HepG2 (cell line): ENCODE data around the gene IKBKE. TPM values are rescaled to one million over a fixed set of nuclear protein-coding genes. Genes with fewer than 3 reads are reported as not detected.

Experiments used
- ATAC-seq: fragments of 200-7000 bp; cut with Tn5 transposase; 3 replicates; pipeline ENCODE4 v1.9.1; 2020; ENCODE audit warnings: mild to moderate bottlenecking, moderate library complexity
- BruUV-seq: library from RNA; stranded (reverse); fragments of 400-500 nt; replicated peaks from 2 replicates; lab custom pipeline; 2021; lab: Mats Ljungman, UMichigan
- CTCF ChIA-PET: fragments of 300-600 bp; formaldehyde crosslinking; extraction: SDS; loops from one replicate; lab custom pipeline; 2021; ENCODE audit warnings: low total read pairs, inconsistent platforms, low intra/inter-chr PET ratio; lab: Yijun Ruan, JAX
- POLR2A ChIA-PET: fragments of 350-600 bp; sonication (Branson Sonifier 250); formaldehyde crosslinking; loops from one replicate; lab custom pipeline; 2020; ENCODE audit warnings: antibody characterized with exemption, inconsistent platforms; lab: Yijun Ruan, JAX
- DNase-seq: peaks from one replicate; pipeline ENCODE4 v3.0.0-alpha.2; 2015; ENCODE audit warnings: low spot score
- FAIRE-seq: peaks from 3 replicates; lab custom pipeline; 2011; peaks lifted over from hg19 to GRCh38; lab: Jason Lieb, UNC
- H2AFZ ChIP-seq: one replicate; pipeline ENCODE4 v1.6.1; 2011; ENCODE audit warnings: low read length, inconsistent platforms
- H3K27ac ChIP-seq: fragments of 300-600 bp; 3 replicates; pipeline ENCODE4 v1.8.0; 2011; ENCODE audit warnings: mixed run types, mild to moderate bottlenecking, mixed read lengths, low read length, inconsistent platforms; ENCODE audit not compliant: insufficient read depth; ENCODE audit errors: extremely low read length
- H3K27me3 ChIP-seq, 2 experiments: fragments of 200-600 bp in 1 of 2; 2 replicates in 1 of 2; 3 replicates in 1 of 2; pipeline versions ENCODE4 v1.6.0 to v1.8.0; 2011; ENCODE audit warnings: low read length in 2 of 2, mild to moderate bottlenecking in 2 of 2, moderate library complexity in 2 of 2, inconsistent platforms in 1 of 2; ENCODE audit not compliant: insufficient read depth in 2 of 2, control insufficient read depth in 1 of 2
- H3K36me3 ChIP-seq, 2 experiments: fragments of 200-600 bp in 1 of 2; replicated peaks in 1 of 2; 2 replicates in 1 of 2; 3 replicates in 1 of 2; pipeline versions ENCODE4 v1.5.1 to v1.8.0; 2011; ENCODE audit warnings: low read length in 2 of 2, inconsistent platforms in 1 of 2; ENCODE audit not compliant: insufficient read depth in 2 of 2, control insufficient read depth in 1 of 2
- H3K4me1 ChIP-seq: 2 replicates; pipeline ENCODE4 v1.5.1; 2012; ENCODE audit warnings: low read length, inconsistent platforms; ENCODE audit not compliant: insufficient read depth
- H3K4me2 ChIP-seq: 2 replicates; pipeline ENCODE4 v1.6.0; 2011; ENCODE audit warnings: low read depth, low read length, inconsistent platforms
- H3K4me3 ChIP-seq, 3 experiments: fragments of 200-600 bp in 1 of 3; sonication (generic), shearing (Covaris generic) in 1 of 3; replicated peaks in 1 of 3; 2 replicates each; pipeline ENCODE4 v1.5.1; 2011 to 2016; ENCODE audit warnings: low read length in 3 of 3, inconsistent platforms in 2 of 3, low read depth in 2 of 3, mild to moderate bottlenecking in 2 of 3, control low read depth in 1 of 3, mixed read lengths in 1 of 3; ENCODE audit not compliant: insufficient read depth in 1 of 3
- H3K79me2 ChIP-seq: one replicate; pipeline ENCODE4 v1.6.1; 2011; ENCODE audit warnings: low read length, inconsistent platforms; ENCODE audit not compliant: insufficient read depth
- H3K9ac ChIP-seq: 2 replicates; pipeline ENCODE4 v1.6.0; 2011; ENCODE audit warnings: mild to moderate bottlenecking, low read depth, low read length, inconsistent platforms; ENCODE audit not compliant: insufficient read depth
- H3K9me3 ChIP-seq: 2 replicates; pipeline ENCODE4 v1.5.1; 2012; ENCODE audit warnings: mild to moderate bottlenecking, low read length
- H4K20me1 ChIP-seq: 2 replicates; pipeline ENCODE4 v1.6.0; 2011; ENCODE audit warnings: inconsistent platforms, mild to moderate bottlenecking, low read length, moderate library complexity; ENCODE audit not compliant: insufficient read depth
- ATF2 ChIP-seq: sonication (generic); formaldehyde crosslinking; IDR thresholded peaks from 2 replicates; pipeline ENCODE4 v1.4.0; 2020; ENCODE audit warnings: missing genetic modification reagents
- FOXC1 ChIP-seq: sonication (generic); formaldehyde crosslinking; IDR thresholded peaks from 2 replicates; pipeline ENCODE4 v1.8.0; 2022; ENCODE audit warnings: mild to moderate bottlenecking, missing genetic modification reagents, borderline replicate concordance
- GATAD1 ChIP-seq: IDR thresholded peaks from 2 replicates; pipeline ENCODE4 v1.6.1; 2016; ENCODE audit warnings: missing genetic modification reagents, missing compliant biosample characterization
- KLF6 ChIP-seq: IDR thresholded peaks from 2 replicates; pipeline ENCODE4 v1.8.0; 2016; ENCODE audit warnings: missing biosample characterization, missing genetic modification reagents
- LRRFIP1 ChIP-seq: sonication (generic); formaldehyde crosslinking; conservative IDR thresholded peaks from 2 replicates; pipeline ENCODE4 v1.4.0; 2020; ENCODE audit warnings: missing genetic modification reagents
- RFXANK ChIP-seq: IDR thresholded peaks from 2 replicates; pipeline ENCODE4 v1.6.1; 2016
- SP140L ChIP-seq: sonication (generic); formaldehyde crosslinking; IDR thresholded peaks from 2 replicates; pipeline ENCODE4 v1.4.0; 2020; ENCODE audit warnings: missing genetic modification reagents, borderline replicate concordance
- ZBTB39 ChIP-seq: sonication (generic); formaldehyde crosslinking; IDR thresholded peaks from 2 replicates; pipeline ENCODE4 v1.5.0; 2020; ENCODE audit warnings: missing genetic modification reagents
- WGBS: methylation state at CpG from one replicate; pipeline ENCODE4 v1.1.6; 2017; ENCODE audit warnings: low lambda C conversion rate; 5-methylcytosine and 5-hydroxymethylcytosine counted together
- in situ Hi-C: cut with HindIII; loops from 2 replicates; pipeline ENCODE4 v1.10.0; 2017; ENCODE audit warnings: low pct_unique_long_range_greater_than_20kb; ENCODE audit not compliant: extremely low pct_ligation_motif_present
- intact Hi-C: fragments of 100-400 bp; cut with micrococcal nuclease; formaldehyde crosslinking; loops from one replicate; pipeline ENCODE4 v1.10.0; 2022; ENCODE audit not compliant: unreplicated experiment
- polyA plus RNA-seq, 8 experiments: library from polyadenylated mRNA; depleted of rRNA in 3 of 8; stranded (reverse) in 7 of 8; unstranded in 1 of 8; fragments of >200 nt; fragmentation: Illumina TruSeq in 4 of 8; extraction: Trizol in 4 of 8; gene quantifications; 2 replicates each; pipeline versions ENCODE4 v1.2.1 to v1.2.3, GENCODE V29; 2011 to 2016; ENCODE audit warnings: low read depth in 4 of 8, missing spikeins in 1 of 8, mixed read lengths in 1 of 8; ENCODE audit not compliant: insufficient read depth in 1 of 8
- total RNA-seq, 5 experiments: library from RNA; depleted of rRNA; stranded (reverse); fragments of >200 nt; fragmentation: Illumina TruSeq; extraction: Trizol; gene quantifications; 2 replicates each; pipeline ENCODE4 v1.2.3, GENCODE V29; 2016; ENCODE audit warnings: low read depth in 1 of 5

Gene IKBKE
- total and polyA plus RNA-seq, 2 of the 13 experiments (the other 11 are each of a cell fraction or from before 2014, with no cell fraction given), result 4.5 to 5.8 TPM

GRCh38 chr1:206477581-206478380 lies 7.5 kb downstream of the IKBKE start:
- no peak overlapping the region for H2AFZ ChIP-seq
- no peak overlapping the region for H3K27ac ChIP-seq
- H3K4me2 ChIP-seq, result no peak overlapping the region
- CTCF ChIA-PET, result no interaction called here
- peaks cover 5% of the 10 kb centered on the region for H3K4me1 ChIP-seq
- intact Hi-C loops (no loop called here), in situ Hi-C loops (no loop called here)
- FAIRE-seq, result no peak
- H3K79me2 ChIP-seq, result no peaks in the 10 kb centered on the region
- H4K20me1 ChIP-seq, result no peaks in the 10 kb centered on the region
- no TSS peak for BruUV-seq
- no peaks in the 10 kb centered on the region for H3K9me3 ChIP-seq
- 91% methylated on average over 16 of the region's 21 CpGs for WGBS
- H3K27me3 ChIP-seq, result no peaks in the 10 kb centered on the region
- ATAC-seq, result no peak
- DNase-seq, result no peak
- no peak overlapping the region for H3K4me3 ChIP-seq
- TF ChIP-seq ATF2 (CRISPR knock-in tag) (no peak), LRRFIP1 (CRISPR knock-in tag) (no peak), FOXC1 (no peak), RFXANK (CRISPR knock-in tag) (no peak), GATAD1 (no peak), ZBTB39 (CRISPR knock-in tag) (no peak), KLF6 (no peak), SP140L (CRISPR knock-in tag) (no peak)
- TF ChIP-seq, all 625 proteins: peak for 0
- Histone ChIP-seq H3K9ac (no peak overlapping the region), H3K36me3 (peaks cover 11 to 19% of the 10 kb centered on the region in 2 experiments; a peak in 4 of 5 replicates)
- POLR2A ChIA-PET, result interaction anchor here (2.3 kb wide), 1 partner anchor 8 kb away, joined by 16 read pairs; the partner anchor contains the start of gene IKBKE
